ENCODE results near the gene PTPN1. TPM values are rescaled to one million over a fixed set of nuclear protein-coding genes. Genes with fewer than 3 reads are reported as not detected.

The PTPN1 gene
- total and polyA plus RNA-seq, 12 donors: 15.5 to 45.3 (median 29.4) TPM

DNA sequence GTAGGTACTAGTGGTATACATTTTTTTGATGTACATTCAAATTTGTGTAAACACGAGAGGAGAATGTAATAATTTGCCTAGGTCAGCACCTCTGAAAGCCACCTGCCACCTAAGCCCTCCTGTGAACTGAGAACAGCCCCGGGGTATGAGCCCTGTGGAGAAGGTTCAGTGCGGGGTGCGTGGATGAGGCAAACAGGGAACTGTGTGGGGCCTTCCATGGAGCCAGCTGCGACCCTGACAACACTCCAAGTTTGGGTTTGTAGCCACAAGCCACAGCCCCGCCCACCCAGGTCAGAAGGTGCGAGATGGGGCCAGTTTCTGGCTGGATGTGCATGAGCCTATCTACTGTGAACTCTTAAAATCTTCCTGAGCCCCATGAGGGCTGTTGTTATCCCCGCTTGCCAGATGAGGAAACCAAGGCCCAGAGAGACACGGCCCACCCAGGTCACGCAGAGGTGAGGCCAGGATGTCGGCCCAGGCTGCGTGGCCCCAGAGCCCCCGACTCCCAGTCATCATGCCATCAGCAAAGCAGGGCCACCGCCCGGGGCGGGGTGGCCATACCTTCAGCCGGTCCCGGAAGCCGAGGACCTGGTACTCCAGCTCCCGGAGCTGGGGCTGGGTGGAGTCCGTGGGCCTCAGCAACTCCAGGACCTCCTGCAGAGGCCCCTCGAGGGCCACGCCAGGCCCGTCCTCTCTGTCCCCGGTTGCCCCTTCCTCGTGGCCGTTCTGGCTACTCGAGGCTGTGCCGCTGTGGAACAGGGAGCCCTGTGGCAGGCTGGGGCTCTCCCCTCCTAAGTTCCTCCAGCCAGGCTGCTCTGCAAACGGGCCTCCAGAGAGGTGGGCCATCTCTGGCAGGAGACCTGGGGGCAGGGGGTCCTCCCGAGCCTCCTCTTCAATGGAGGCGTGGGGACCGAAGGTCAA is 91.6 kb downstream of the PTPN1 start:
- DNase-seq: no peak
- peak in 3 of 8 donors; percentile 12 to 21 (median 12) for ATAC-seq
- Histone ChIP-seq H3K4me3 (no peak overlapping the region), H3K27ac (no peak overlapping the region), H3K36me3 (peaks cover 0 to 4% (median 0%) of the 10 kb centered on the region in 9 donors), H3K9me3 (no peaks in the 10 kb centered on the region), H3K27me3 (peaks cover 0 to 33% (median 0%) of the 10 kb centered on the region in 7 donors), H3K4me1 (peaks cover 0 to 2% (median 0%) of the 10 kb centered on the region in 9 donors)
- WGBS, 2 donors: 88 to 92% methylated on average over 33 of the region's 33 CpGs
- TF ChIP-seq, protein P1, sequence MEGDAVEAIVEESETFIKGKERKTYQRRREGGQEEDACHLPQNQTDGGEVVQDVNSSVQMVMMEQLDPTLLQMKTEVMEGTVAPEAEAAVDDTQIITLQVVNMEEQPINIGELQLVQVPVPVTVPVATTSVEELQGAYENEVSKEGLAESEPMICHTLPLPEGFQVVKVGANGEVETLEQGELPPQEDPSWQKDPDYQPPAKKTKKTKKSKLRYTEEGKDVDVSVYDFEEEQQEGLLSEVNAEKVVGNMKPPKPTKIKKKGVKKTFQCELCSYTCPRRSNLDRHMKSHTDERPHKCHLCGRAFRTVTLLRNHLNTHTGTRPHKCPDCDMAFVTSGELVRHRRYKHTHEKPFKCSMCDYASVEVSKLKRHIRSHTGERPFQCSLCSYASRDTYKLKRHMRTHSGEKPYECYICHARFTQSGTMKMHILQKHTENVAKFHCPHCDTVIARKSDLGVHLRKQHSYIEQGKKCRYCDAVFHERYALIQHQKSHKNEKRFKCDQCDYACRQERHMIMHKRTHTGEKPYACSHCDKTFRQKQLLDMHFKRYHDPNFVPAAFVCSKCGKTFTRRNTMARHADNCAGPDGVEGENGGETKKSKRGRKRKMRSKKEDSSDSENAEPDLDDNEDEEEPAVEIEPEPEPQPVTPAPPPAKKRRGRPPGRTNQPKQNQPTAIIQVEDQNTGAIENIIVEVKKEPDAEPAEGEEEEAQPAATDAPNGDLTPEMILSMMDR (IDR thresholded peaks at IDR 0.05): no peak
- intact Hi-C loops (cut with DNase I): no loop called here

DNA sequence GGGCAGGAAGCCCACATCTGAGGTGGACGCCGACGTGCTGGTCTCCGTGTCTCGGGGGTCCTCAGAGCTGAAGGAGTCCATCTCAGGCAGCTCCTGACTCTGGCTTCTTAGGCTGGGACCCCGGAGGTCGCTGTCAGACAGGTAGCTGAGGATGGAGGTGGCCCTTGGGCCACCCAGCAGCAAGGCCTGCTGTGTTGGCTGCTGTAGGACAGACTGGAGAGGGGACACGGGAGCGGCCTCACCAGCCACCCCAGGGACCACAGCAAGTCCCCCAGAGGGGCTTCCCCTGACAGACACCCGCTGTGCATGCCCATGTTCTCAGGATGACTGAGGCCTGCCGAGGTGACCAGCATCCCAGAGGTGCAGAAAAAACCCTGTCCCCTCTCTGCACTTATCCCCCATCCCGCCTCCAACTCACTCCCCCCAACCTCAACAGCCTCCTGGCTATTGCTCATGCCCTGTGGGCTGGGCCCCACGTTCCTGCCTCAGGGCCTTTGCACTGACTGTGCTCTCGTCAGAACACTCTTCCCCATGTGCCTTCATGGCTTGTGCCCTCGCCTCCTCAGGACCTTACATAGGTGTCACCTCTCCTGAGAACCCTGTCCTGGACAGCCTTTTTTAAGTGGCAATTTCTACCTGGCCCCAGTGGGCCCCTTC is 92.4 kb downstream of the PTPN1 start:
- DNase-seq: no peak
- Histone ChIP-seq H3K4me1 (no peaks in the 10 kb centered on the region), H3K4me3 (no peak overlapping the region), H3K27ac (no peak overlapping the region), H3K27me3 (peaks cover 0 to 30% (median 0%) of the 10 kb centered on the region in 7 donors), H3K9me3 (no peaks in the 10 kb centered on the region), H3K36me3 (peaks cover 0 to 4% (median 0%) of the 10 kb centered on the region in 9 donors)
- peak in 1 of 8 donors; percentile 24 for ATAC-seq
- 94 to 95% methylated on average over 15 of the region's 15 CpGs for WGBS, 2 donors
- TF ChIP-seq, protein P1 (IDR thresholded peaks at IDR 0.05): no peak
- intact Hi-C loops (cut with DNase I): no loop called here

DNA sequence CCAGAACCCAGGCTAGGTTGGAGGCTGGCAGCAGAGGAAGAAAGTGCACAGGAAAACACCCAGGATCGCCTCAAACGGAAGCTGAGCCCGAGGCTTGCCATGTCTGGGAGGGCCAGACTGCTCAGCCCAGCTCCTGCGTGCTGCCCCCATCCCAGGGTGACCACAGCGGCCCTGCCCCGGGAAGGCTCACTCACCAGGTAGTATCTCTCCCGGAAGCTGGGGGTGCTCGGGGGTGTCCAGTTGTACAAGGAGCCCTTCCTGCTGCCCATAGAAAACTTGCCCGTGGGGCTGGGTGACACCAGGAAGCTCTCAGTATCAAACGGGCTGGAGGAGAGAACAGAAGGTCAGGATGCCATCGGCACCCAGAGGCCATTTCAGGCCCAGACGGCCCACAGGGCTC is 94.3 kb downstream of the PTPN1 start:
- intact Hi-C loops (cut with DNase I): no loop called here
- Histone ChIP-seq H3K27me3 (peaks cover 0 to 21% (median 0%) of the 10 kb centered on the region in 7 donors), H3K4me3 (no peak overlapping the region), H3K27ac (no peak overlapping the region), H3K36me3 (peaks cover 0 to 4% (median 0%) of the 10 kb centered on the region in 9 donors), H3K9me3 (no peaks in the 10 kb centered on the region), H3K4me1 (no peaks in the 10 kb centered on the region)
- TF ChIP-seq, protein P1 (IDR thresholded peaks at IDR 0.05): no peak
- ATAC-seq (no peak), DNase-seq (no peak)
- WGBS, 2 donors: 86 to 95% methylated on average over 12 of the region's 12 CpGs

GRCh38 chr20:50605136-50605535 is 95.0 kb downstream of the PTPN1 start:
- peaks cover 0 to 4% (median 0%) of the 10 kb centered on the region in 9 donors for H3K36me3 ChIP-seq
- no peak overlapping the region for H3K27ac ChIP-seq
- no peaks in the 10 kb centered on the region for H3K4me1 ChIP-seq
- H3K27me3 ChIP-seq: peaks cover 0 to 15% (median 0%) of the 10 kb centered on the region in 7 donors
- no peak overlapping the region for H3K4me3 ChIP-seq
- intact Hi-C loops (cut with DNase I): no loop called here
- ATAC-seq: no peak
- no peak for DNase-seq
- 94% methylated on average over 5 of the region's 5 CpGs for WGBS, 2 donors
- TF ChIP-seq, protein P1 (IDR thresholded peaks at IDR 0.05): no peak
- no peaks in the 10 kb centered on the region for H3K9me3 ChIP-seq
